Suprapubic skin (tissue), 3 donors: Measurements from ENCODE around the gene PARVG.

Experiments used
- POLR2A ChIP-seq, 2 donors: fragments of 450-650 bp; IDR thresholded peaks; one replicate each; pipeline ENCODE4 v1.6.1; 2017; ENCODE audit warnings: antibody characterized with exemption in 2 of 2, mild to moderate bottlenecking in 2 of 2, moderate library complexity in 2 of 2
- TF ChIP-seq, protein P1 (sequence below), 2 donors: fragments of 200-600 bp in 1 of 2; fragments of 450-650 bp in 1 of 2; sonication (generic) in 1 of 2; IDR thresholded peaks; one replicate each; pipeline ENCODE4 v1.5.1; 2016 to 2019; ENCODE audit warnings: antibody characterized with exemption in 2 of 2, mild to moderate bottlenecking in 1 of 2, moderate library complexity in 1 of 2

DNA sequence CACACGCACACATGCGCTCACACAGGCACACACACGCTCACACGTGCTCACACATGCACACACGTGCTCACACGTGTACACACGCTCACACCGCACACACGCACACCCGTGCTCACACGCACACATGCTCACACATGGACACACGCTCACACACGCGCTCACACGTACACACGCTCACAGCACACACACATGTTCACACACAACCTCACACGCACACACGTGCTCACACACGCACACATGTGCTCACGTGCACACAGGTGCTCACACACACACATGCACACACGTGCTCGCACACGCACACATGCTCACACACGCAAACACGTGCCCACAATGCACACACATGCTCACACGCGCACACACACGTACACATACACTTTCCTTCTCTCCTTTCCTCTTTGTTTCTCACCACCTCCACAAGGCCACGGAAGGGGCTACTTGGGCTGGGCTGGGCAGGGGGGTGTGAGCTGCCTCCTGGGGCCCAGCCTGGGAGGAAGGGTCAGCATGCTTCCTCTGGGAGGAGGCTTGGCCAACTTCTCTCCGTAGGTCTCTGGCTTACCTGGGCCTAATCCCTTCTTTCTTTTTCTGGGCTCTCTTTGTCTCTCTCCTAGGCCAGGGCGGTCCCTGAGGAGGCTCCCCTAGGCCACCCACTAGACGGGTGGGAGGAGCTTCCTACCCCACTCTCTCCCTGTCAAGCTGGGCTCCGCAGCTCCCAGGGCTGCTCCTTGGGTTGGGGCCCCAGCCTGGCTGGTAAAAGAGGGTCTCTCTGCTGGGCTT, 34.5 kb upstream of the PARVG start:
- no peak for TF ChIP-seq POLR2A (IDR thresholded peaks at IDR 0.05)
- TF ChIP-seq, protein P1, sequence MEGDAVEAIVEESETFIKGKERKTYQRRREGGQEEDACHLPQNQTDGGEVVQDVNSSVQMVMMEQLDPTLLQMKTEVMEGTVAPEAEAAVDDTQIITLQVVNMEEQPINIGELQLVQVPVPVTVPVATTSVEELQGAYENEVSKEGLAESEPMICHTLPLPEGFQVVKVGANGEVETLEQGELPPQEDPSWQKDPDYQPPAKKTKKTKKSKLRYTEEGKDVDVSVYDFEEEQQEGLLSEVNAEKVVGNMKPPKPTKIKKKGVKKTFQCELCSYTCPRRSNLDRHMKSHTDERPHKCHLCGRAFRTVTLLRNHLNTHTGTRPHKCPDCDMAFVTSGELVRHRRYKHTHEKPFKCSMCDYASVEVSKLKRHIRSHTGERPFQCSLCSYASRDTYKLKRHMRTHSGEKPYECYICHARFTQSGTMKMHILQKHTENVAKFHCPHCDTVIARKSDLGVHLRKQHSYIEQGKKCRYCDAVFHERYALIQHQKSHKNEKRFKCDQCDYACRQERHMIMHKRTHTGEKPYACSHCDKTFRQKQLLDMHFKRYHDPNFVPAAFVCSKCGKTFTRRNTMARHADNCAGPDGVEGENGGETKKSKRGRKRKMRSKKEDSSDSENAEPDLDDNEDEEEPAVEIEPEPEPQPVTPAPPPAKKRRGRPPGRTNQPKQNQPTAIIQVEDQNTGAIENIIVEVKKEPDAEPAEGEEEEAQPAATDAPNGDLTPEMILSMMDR (IDR thresholded peaks at IDR 0.05), result no peak
